ENCODE measurements around the gene MORF4L1.
A peak's percentile ranks its signal among the peaks of the same experiment; 100 is the strongest.
"Not testable (repeated sequence)": the region's sequence is repeated elsewhere in the genome, so short reads cannot be mapped to it uniquely, and the experiment has no call there.

MORF4L1 gene

DNA sequence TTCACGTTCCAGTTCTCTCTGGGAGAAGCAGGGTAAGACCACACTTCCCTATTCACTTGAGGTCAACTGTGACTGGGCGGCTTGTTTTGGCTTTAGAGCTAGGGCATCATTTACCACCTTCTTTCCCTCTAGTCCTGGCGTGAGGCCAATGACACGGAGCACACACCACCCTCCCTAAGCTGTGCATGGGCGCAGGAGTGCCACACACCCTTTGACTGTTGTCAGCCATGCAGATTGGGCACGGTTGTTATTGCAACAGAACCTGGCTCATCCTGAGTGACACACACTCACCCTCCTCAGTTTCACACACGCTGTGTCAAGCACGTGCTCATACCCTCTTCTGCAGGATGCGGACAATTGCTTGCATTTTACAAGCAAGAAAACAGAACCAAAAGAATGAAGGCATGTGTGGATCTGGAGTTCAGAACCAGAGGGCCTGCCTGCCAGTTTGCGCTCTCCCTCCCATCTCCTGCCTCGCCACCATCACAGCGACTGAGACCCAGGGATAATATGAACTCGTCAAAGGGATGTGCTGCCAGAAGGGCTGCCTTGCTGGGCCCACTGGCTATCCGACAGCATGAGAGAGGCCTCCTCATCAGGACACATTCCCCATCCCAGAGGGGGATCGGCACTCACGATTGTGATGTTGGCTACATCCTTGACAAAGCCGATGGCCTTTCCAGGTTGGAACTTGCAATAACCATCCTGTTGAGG lies 54.5 kb downstream of the MORF4L1 start:
- DNase-seq: no peak

DNA sequence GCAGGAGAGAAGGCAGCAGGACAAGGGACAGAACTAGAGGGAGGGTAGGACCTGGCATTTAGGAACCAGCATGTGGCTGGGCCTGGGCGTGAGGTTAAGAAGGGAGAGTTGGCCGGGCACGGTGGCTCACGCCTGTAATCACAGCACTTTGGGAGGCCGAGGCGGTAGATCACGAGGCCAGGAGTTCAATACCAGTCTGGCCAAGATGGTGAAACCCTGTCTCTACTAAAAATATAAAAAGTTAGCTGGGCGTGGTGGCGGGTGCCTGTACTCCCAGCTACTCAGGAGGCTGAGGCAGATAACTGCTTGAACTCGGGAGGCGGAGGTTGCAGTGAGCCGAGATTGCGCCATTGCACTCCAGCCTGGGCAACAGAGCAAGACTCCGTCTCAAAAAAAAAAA lies 55.5 kb downstream of the MORF4L1 start:
- not testable (repeated sequence) for DNase-seq

DNA sequence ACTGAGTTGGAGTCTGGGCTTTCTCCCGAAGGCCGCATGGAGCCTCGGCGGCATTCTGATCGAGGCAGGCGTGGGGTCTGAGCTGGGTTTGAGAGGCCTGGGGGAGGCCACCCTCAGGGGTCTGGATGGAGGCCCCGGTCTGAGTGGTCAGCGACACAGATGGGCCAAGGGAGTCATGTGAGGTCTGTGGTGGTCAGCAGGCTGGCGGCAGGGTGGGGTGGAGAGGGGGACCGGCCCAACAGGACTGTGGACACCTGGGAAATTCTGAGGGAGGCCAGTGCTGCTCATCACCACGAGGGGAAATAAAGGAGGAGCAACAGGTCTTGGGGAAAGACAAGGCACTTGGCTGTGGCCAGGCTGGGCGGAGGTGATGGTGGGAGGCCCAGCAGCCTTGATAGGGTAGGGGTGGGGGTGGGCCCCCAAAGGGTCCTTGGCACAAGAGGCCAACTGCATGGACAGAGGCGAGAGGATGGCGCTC lies 56.0 kb downstream of the MORF4L1 start:
- no peak for DNase-seq

DNA sequence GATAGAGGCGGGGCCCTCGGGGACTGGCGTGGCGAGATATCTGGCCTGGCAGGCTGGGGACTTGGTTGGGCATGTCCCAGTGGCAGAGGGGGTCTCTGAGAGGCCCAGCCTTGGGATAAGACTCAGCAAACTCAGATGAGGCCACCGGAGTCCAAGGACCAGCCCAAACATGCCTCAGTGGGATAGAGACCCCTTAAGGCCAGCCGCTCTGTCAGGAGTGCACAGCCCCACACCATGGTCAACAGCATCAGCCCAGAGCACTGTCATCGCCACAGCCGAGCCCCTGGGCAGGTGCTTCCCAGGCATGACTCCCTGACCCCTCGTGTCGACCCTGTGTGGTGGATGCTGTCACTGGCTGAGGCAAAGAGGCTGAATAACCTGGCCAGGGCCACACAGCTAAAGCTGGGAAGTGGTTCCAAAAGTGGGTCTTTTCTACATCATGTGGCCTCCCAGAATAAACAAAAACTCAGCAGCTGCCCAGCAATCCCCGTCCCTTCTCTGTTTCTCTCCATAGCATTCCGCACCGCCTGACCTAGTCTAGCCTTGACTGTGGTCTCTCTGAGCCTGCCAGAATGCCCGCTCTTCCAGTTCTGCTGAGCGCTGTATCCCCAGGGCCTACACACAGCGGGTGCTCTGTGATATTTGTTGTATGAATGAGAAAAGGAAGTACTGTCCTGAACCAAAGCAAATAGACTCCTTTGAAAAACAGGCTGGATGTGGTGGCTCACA lies 57.0 kb downstream of the MORF4L1 start:
- DNase-seq: no peak

DNA sequence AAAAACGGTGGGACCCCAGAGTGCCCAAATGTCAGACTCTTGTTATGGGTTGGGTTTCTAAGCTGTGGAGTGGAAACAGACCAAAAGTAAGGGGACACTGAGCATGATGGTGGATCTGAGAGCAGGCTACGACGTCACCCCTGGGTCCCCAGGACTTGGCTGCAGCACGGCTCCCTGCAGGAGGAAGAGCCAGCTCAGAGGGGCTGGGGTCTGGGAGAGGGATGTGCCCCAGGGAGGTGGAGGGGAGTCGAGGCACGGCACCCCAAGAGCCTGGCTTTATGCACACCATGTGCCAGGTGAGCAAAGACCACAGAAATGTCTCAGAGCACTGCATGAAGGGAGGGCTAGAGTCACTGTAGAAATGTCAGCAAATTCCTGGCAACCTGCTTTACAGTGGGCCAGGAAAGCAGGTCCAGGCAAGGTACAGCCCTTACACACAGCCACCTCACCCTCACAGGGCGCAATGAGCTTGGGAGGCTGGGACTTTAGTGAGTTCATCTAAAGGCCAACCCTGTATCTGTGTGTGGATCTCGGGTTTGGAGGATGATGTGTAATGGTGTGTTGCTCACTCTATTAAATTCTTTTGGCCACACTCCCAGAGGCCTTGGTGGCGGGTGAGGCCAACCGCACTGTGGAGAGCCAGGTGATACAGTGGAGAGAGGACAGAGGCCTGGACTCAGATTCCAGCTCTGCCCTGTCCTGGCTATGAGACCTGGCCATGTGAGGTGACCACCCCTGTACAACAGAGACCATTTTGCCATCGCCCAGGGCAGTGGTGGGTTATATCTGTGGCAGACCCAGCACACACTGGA lies 58.1 kb downstream of the MORF4L1 start:
- DNase-seq: peak; percentile 88

DNA sequence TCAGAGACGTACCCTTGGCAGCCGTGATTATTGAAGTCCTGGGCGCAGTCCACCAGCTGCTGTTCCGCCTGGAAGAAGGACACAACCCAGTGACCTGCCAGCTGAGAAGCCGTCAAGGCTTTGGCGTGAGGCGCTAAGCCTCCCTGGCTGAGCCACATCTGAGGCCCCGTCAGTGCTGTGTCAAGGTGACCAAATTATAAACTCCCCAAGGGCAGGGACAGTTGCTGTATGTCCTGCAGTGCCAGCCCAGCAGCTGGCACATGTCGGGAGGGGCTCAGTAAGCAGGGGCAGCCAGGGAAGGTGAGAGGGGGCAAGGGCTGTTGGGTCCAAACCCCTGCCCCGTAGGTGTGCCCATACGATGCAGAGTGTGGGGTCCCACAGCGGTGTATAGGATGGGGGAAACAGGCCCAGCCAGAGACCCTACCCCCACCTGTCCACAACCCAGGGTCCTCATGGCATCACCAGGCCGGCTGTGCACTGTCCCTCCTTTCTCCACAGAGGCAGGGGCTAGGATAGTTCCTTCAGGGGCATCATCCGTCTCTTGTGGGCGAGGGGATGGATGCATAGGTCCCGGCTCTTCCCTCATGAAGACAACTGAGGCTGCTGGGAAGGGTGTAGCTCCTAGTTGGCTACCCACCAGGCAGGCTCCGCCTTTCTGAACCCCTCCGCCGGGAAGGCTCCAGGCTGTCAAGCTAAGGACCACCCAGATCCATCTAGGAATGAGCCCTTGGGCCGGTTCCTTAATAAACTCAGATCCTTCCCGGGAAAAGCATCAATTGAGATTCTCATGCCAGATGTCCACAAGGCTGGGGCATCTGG lies 59.0 kb downstream of the MORF4L1 start:
- DNase-seq: no peak

DNA sequence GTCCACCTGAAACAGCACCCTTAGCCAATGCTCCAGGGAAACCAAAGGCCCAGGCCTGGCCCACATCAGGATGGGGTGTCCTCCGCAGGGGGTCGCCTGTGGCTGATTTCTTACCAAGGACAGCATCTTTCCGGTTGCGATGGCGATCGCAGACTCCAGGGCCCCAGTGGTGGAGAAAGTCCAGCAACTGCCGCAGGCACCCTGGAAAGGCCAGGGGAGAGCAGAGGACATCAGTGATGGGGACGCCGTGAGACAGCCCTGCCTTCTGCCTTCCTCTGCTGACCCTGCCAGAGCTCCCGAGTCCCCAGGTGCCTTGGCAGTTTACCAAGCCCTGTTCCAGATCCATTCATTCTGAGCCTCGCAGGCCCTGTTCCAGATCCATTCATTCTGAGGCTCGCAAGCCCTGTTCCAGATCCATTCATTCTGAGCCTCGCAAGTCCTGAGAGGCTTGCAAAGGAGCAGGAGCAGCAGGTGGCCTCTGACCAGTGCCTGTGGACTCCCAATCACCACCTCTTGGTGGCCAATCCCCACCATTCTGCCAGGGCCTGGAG lies 59.6 kb downstream of the MORF4L1 start:
- DNase-seq: no peak

DNA sequence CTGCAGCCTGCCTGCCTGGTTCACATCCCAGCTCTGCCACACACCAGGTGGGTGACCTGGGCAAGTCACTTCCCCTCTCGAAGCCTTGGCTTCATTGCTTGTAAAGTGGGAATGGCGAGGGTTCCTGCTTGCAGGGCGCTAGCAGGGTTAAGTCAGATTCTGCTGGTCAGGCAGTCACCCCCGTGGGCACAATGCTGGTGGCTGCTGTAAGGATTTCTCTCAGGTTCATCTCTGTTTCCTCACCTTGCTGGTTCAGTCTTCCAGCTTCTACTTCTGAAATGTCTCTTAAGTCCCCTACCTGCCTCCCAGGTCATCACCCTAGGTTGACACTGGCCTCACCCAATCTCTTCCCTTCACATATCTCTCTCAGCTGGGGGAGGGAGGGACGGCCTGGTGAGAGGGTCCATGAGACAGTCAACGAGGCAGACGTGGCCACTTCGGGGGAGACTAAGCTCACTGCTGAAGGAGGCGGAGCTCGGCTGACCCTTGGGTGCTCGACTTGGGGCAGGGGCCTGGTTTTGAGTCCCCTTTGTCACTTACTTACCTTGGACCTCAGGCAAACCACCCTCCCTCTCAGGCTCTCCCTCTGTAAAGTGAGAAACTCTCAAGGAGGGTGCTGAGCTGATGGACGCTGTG lies 60.6 kb downstream of the MORF4L1 start:
- no peak for DNase-seq

DNA sequence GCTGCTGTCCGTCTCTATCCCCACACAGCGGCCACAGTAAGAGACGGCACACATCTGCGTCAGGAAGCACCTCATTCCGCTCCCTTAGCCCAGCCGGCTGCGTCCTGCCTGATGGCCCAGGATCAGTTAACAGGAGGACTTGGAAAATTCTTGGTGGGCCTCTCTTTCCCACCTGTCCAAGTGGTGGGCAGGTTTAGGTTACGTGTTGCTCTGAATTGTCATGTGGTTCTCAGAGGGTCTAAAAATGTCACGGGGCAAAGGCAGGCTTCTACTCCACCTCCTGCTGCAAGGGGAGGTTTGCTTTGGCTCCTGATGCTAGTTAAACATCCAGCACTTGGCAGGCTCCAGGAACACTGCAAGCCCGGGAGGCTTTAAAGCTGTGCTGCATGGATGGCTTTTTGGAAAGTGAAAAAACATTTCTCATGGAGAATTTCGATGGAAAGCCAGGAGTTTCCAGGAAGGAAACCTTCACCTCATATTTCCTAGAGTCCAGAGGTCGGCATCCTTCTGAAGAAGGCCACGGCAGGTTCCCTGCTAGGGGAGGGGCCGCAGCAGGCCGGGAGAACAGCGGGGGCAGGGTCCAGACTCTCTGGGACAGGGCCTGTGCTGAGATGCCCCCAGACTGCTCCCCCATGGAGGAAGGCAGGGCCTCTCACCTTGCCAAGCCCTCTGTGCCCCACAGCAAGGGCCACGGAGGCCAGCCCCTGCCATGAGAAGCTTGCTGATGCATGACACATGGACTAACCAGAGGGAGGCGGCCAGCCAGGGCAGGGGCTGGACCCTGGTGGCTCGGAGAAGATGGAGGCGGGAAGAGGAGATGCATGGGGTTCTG lies 61.3 kb downstream of the MORF4L1 start:
- DNase-seq: no peak

DNA sequence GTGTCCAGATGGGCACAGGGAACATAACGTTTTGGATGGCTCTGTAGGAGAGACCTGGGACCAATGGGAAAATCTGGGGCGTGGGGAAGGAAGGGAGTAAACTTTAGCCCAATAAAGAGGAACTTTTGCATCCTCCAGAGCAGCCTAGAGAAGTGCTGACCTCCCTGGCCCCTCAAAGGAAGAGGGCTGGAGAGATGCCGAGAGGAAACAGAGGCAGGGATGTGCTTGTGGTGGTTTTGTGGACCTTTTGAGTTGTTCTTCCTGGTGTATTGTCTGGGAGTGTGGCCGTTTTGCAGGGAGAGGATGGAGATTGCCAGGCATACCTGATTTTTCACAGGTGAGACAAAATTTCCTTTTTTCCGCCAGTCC lies 61.9 kb downstream of the MORF4L1 start:
- no peak for DNase-seq

DNA sequence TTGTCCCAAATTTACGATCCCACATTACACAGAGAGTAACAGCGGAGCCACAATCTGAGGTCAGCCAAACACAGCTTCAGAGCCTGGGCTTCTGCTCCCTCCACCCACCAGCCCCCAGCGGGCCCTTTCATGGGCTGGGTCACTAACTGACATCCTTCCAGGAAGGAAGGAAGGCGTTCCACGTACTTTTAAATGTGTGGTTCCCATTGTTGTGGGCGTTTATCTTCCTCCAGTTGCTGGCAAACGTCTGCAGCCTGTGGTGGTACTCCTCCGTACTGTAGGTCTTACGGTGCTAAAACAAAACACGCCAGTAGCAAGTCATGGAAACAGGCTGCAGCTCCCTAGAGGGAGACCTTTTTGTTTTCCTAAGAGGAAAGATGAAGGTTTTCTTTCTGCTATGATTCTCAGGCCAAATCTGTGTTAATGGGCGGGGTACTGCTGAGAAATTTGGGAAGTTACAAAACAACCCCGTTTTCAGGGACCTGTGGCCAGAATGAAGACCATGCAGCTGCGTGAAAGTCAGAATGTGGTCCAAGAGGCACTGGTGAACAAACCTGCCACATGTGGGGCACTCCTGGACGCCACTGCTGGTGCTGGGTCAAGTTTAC lies 64.5 kb downstream of the MORF4L1 start:
- DNase-seq: no peak

DNA sequence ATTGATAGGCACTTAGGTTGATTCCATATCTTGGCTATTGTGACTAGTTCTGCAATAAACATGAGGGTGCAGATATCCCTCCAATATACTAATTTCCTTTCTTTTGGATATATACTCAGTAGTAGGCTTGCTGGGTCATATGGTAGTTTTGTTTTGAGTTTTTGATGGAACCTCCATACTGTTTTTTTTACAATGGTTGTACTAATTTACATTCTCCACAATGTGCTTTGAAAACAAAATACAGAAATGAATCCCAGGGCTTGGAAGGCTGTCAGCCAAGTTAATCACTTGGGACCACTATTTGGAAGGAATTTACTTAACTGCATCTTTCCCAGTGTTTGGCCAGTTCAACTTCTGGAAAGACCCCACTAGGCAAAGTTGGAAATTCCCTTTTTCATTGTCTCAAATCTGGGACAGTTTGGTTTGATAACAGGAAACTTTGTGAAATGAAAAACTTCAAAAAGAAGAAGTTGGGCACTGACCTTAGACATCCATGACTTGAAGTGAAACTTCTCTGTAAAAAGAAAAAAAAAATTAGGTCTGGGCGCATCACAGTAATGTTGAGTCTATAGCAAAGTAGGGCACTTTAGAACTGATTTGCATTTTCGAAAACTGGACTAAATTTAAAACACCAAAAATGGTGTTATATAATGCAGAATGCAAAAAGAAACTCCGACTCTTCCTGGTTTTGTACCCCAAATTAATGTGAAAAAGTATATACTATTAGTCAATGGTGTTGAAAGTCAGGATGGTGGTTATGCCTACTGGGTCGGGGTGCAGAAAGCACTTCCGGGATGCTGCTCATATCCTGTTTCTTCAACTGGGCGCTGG lies 66.2 kb downstream of the MORF4L1 start:
- no peak for DNase-seq

DNA sequence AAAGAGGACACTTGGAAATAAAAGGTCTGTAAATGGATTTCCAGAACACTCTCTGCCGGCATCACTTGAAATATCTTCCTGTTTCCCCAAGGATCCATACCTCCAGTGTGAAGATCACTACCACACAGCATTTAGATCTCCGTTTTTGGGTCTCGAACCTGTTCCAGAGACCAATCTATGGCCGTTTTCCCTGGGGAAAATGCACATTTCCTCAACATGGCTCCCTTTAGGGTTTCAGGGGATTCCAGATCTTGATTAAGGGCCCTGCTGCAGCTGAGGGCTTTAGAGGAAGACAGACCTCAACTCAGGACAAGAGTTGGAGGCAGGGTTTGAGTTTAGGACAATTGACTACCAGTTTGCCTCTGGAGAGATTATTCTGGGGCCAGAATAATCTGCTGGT lies 70.1 kb downstream of the MORF4L1 start:
- no peak for DNase-seq

DNA sequence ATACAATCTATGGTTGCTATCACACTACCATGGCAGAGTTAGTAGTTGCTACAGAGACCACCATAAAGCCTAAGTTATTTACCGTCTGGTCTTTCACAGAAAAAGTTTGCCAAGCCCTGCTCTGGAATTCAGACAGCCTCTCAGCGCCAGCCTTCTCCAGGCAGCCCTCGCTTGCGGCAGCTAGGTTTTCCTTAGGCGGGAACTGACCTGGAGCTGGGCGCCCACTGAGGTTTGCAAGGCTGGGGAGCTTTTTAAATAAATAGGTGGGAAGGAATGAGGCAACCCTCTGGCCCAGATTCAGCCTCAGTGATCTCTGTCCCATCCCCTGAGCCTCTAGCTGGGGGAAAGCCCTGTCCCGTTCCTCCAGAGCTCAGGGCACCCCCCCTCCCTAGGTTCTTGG lies 71.0 kb downstream of the MORF4L1 start:
- DNase-seq: no peak

DNA sequence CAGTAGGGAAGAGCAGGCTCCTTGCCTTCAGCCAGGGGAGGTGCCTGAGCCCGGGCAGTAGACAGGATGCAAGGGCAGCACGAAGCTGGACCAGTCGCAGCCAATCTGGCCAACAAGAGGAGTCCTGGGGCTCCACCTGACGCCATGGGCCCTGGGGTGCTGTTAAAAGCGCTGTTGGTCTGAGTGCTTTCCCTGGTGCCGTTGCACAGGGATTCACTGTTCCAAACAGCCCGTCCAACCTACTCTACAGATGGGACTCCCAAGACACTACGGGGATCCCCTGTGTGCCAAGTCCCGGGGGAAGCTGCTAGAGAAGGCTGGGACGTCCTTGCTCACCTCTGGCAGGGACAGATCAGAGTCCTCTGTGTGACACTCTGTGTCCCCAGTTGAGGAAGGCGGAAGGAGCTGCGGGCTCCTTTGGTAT lies 71.5 kb downstream of the MORF4L1 start:
- DNase-seq: no peak

DNA sequence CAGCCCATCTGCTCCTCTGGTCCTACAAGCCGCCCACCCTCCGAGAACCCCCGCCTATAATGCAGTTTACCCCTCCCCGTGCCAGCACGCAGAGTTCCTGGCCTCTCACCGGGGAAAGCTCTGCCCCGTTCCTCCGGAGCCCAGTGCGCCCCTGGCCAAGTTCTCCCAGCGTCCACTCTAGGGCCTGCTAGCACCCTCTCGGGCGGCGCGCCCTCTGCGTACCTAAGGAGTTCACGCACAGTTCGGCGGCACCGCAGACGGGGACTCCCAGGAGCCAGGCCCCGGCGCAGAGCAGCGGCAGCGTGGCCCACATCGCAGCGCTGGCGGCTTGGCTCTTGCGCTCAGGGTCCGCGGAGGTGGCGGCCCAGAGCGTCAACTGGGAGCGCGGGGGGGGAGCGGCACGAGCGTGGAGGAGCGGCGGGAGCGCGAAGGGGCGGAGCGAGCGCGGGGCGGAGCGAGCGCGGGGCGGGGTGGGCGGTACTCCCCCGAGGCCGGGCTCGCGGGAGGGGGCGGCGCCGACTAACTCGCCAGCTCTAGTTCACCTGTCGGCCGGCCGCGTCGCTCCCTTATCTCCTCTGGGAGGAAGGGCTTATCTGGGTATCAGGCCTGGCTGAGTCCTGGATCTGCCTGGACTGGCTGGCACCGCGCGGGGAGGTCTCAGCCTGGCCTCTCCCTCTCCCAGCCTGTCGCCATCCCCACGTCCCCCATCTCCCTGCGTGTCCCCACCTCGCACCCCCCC lies 72.1 kb downstream of the MORF4L1 start, which contains the start of gene CTSH:
Gene CTSH (minus strand): TSS at position 378 of the 739 bp plus-strand sequence. CDS start 65 bp downstream, at position 313.
- DNase-seq: peak; percentile 28

DNA sequence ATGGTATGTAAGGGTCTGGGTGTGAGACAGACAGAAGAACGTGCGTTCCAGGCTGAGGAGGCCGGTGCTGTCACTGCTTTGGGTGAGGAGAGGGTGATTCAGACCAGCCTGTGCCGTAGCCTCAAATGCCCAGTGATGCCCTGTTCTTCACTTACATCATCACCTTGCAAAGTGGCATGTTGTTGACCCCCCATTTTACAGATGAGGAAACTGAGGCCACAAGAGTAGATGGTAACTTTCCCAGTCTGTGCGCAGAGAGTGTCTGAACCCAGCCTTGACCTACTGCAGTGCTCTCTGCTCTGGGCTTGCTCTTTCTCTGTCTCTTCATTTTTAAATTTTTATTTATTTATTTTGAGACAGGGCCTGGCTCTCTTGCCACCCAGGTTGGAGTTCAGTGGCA lies 73.8 kb downstream of the MORF4L1 start:
- DNase-seq: no peak

DNA sequence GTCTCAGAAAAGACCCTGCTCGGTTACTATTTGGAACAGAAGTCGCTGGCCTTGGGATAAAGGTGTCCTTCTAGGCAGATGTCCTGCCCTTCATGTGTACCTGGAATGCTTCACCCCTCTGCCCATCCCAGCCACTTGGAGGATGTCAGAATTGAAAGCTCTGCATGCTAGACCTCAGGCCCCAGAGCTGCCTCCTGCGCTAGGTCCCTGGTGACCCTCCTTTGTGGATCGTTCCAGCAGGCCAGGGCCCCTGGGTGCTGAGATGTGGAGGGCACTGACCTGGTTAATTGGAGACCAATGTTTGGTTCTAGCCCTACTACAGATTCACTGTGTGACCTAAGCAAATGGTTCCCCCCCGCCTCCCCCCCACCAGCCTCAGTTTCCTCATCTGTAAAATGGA lies 74.8 kb downstream of the MORF4L1 start:
- no peak for DNase-seq
